ENCODE data around the gene ARHGAP26. TPM values are rescaled to one million over a fixed set of nuclear protein-coding genes. Genes with fewer than 3 reads are reported as not detected.

ARHGAP26 gene
- total and polyA plus RNA-seq, 2 experiments from 2014 or later = 9.5 to 16.8 TPM

GRCh38 chr5:143106174-143106573, 336.0 kb downstream of the ARHGAP26 start:
- H3K27me3 ChIP-seq (ENCODE audit: insufficient read depth) = no peaks in the 10 kb centered on the region
- Mint-ChIP-seq H3K9me3 (no peaks in the 10 kb centered on the region), H3K36me3 (ENCODE audit: low read depth) (peaks cover 3% of the 10 kb centered on the region; the same call in 1 of the 3 replicates), H3K4me1 (peaks cover 21% of the 10 kb centered on the region), H3K4me3 (no peak overlapping the region), H3K27me3 (ENCODE audit: insufficient read depth, low read depth, poor library complexity) (no peaks in the 10 kb centered on the region), H3K27ac (no peak overlapping the region)
- H4K20me1 ChIP-seq (replicated peaks; ENCODE audit: insufficient read depth) = no peaks in the 10 kb centered on the region
- peaks cover 14% of the 10 kb centered on the region for H3K4me1 ChIP-seq (ENCODE audit: insufficient read depth)
- TF ChIP-seq POLR2AphosphoS5 (IDR thresholded peaks at IDR 0.05; ENCODE audit: low read depth) (no peak), JUNB (IDR thresholded peaks at IDR 0.05; ENCODE audit: unreplicated experiment) (no peak), CREB1 (CRISPR knock-in tag; IDR thresholded peaks at IDR 0.05; ENCODE audit: low read depth) (no peak), STAT1 (IDR thresholded peaks at IDR 0.05; ENCODE audit: unreplicated experiment) (no peak), REST (IDR thresholded peaks at IDR 0.05; ENCODE audit: unreplicated experiment) (no peak), ZNF462 (CRISPR knock-in tag; IDR thresholded peaks at IDR 0.05) (no peak), ZNF114 (CRISPR knock-in tag; IDR thresholded peaks at IDR 0.05) (no peak), CTCF (conservative IDR thresholded peaks at IDR 0.05; ENCODE audit: low read depth in 2 of 2) (peak; percentile 26 to 63; a peak in 3 of 4 replicates)
- H3K27ac ChIP-seq (ENCODE audit: low read depth) = no peak overlapping the region
- DNase-seq (ENCODE audit: low spot score) (peak; percentile 35), ATAC-seq (peak; percentile 54)
- no peak overlapping the region for H2AFZ ChIP-seq
- no peaks in the 10 kb centered on the region for H3F3A ChIP-seq (replicated peaks; ENCODE audit: low read depth)
- H3K4me3 ChIP-seq = no peak overlapping the region
- no peaks in the 10 kb centered on the region for H3K36me3 ChIP-seq (ENCODE audit: insufficient read depth)
- peaks cover 4% of the 10 kb centered on the region for H3K9me2 ChIP-seq (ENCODE audit: insufficient read depth)
- H3K4me2 ChIP-seq = no peak overlapping the region
- H3K79me2 ChIP-seq (replicated peaks; ENCODE audit: insufficient read depth) = no peaks in the 10 kb centered on the region

All from GM23338 (cell line).